Peyer's patch (tissue), 4 donors: ENCODE data around the gene TMEM40.

Experiments
- POLR2A ChIP-seq, 2 donors: fragments of 450-650 bp; IDR thresholded peaks; one replicate each; pipeline ENCODE4 v1.5.1; 2017; ENCODE audit warnings: antibody characterized with exemption in 2 of 2, mild to moderate bottlenecking in 2 of 2, moderate library complexity in 2 of 2
- TF ChIP-seq, protein P1 (sequence below), 6 experiments: fragments of 450-650 bp in 4 of 6; fragments of 200-600 bp in 2 of 6; sonication (generic) in 1 of 6; IDR thresholded peaks; one replicate each; pipeline ENCODE4 v1.5.1; 2017 to 2019; ENCODE audit warnings: antibody characterized with exemption in 6 of 6, mild to moderate bottlenecking in 3 of 6, moderate library complexity in 1 of 6

DNA sequence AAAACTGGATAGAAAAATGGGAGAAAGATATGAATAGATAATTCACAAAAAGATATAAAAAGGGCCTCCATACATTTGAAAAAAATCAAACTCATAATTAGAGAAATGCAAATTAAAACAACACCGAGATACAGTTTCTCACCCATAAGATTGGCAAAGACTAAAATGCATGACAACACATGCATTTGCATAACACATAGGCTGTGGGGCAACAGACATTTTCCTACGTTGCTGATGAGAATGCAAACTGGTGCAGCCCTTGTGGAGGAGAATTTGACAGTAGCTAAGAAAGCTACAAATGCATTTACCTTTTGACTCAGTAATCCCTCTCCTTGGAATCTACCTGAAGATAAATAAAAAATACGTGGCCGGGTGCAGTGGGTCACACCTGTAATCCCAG is 26.0 kb upstream of the TMEM40 start:
- TF ChIP-seq POLR2A (IDR thresholded peaks at IDR 0.05) = no peak
- TF ChIP-seq, protein P1, sequence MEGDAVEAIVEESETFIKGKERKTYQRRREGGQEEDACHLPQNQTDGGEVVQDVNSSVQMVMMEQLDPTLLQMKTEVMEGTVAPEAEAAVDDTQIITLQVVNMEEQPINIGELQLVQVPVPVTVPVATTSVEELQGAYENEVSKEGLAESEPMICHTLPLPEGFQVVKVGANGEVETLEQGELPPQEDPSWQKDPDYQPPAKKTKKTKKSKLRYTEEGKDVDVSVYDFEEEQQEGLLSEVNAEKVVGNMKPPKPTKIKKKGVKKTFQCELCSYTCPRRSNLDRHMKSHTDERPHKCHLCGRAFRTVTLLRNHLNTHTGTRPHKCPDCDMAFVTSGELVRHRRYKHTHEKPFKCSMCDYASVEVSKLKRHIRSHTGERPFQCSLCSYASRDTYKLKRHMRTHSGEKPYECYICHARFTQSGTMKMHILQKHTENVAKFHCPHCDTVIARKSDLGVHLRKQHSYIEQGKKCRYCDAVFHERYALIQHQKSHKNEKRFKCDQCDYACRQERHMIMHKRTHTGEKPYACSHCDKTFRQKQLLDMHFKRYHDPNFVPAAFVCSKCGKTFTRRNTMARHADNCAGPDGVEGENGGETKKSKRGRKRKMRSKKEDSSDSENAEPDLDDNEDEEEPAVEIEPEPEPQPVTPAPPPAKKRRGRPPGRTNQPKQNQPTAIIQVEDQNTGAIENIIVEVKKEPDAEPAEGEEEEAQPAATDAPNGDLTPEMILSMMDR (IDR thresholded peaks at IDR 0.05) = no peak
